Measurements from ENCODE around the gene DGKH. TPM values are rescaled to one million over a fixed set of nuclear protein-coding genes. Genes with fewer than 3 reads are reported as not detected.

The DGKH gene
- 10 to 100 TPM; 15.2 to 15.8 TPM for total RNA-seq

GRCh38 chr13:42048342-42048683 is at the start of gene DGKH:
DGKH (plus strand) TSS chr13:42048648; CDS start chr13:42048774, 126 bp downstream.
- DNase-seq: peak; percentile 19
- CTCF ChIA-PET: interaction anchor here (1.7 kb wide), 1 partner anchor 132 kb away, joined by 5 read pairs; no protein-coding TSS in a partner anchor
- Mint-ChIP-seq H3K27ac (peak within 1 kb of the TSS; percentile 87), H3K9me3 (no peaks in the 10 kb centered on the region), H3K36me3 (ENCODE audit: low read depth) (peaks cover 19% of the 10 kb centered on the region), H3K4me3 (peak within 1 kb of the TSS; percentile 76), H3K27me3 (peaks cover 1% of the 10 kb centered on the region), H3K4me1 (ENCODE audit: low read depth) (peaks cover 35% of the 10 kb centered on the region)
- intact Hi-C loops (cut with micrococcal nuclease): no loop called here
- POLR2A ChIA-PET: interaction anchor here (1.1 to 1.9 kb wide), 6 partner anchors 9 to 584 kb away, joined by 4 to 9 read pairs (median 5); partner anchors contain the start of gene VWA8
- peak; percentile 52 for ATAC-seq
- no peak for TF ChIP-seq CTCF (IDR thresholded peaks at IDR 0.05)

DNA sequence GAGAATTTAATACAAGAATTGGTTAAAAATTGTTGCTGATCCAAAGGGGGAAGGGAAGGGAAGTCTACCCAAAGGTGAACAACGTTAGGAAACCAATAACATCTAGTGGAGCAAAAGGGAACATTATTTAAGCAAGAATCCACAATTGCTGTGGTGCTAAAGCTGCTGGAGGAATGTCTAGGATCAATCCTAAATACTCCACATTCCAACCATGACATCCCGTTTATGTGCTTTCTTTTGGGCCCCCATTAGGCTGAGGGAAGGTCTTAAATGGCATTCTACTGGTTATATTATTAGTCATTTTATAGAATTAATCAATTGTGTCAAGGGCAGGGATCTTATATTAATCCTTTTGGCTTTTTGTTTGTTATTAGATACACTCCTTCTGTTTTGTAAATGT is 47.6 kb upstream of the DGKH start:
- H3K36me3 Mint-ChIP-seq (ENCODE audit: low read depth): no peaks in the 10 kb centered on the region
- no peak overlapping the region for H3K27ac Mint-ChIP-seq
- CTCF ChIA-PET: no interaction called here
- peaks cover 5% of the 10 kb centered on the region for H3K4me1 Mint-ChIP-seq (ENCODE audit: low read depth)
- H3K9me3 Mint-ChIP-seq: no peaks in the 10 kb centered on the region
- peaks cover 2% of the 10 kb centered on the region for H3K27me3 Mint-ChIP-seq
- no peak for ATAC-seq
- POLR2A ChIA-PET: interaction anchor here (0.6 kb wide), 1 partner anchor 343 kb away, joined by 3 read pairs; no protein-coding TSS in a partner anchor
- no peak overlapping the region for H3K4me3 Mint-ChIP-seq
- no peak for TF ChIP-seq CTCF (IDR thresholded peaks at IDR 0.05)
- DNase-seq: no peak
- intact Hi-C loops (cut with micrococcal nuclease): no loop called here

DNA sequence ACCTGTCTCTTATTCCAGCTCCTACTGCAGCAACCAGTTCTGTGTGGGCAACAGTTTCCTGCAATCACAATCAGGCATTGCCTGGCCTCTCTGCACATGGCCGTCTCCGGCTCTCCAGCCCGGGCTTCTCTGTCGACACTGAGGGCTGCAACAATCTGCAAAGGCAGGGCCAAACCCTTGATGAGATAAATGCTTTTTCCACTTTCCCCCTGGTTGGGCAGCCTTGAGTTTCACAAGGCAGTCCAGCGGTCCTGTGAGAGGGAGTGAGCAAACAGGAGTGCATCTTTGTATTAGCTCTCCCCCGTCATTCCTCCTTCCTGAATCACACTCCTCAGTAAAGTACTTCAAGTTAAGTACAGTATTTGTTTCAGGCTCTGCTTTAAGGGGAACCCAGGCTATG is 46.9 kb upstream of the DGKH start:
- ATAC-seq (no peak), DNase-seq (no peak)
- Mint-ChIP-seq H3K27ac (no peak overlapping the region), H3K27me3 (peaks cover 2% of the 10 kb centered on the region), H3K4me1 (ENCODE audit: low read depth) (no peaks in the 10 kb centered on the region), H3K4me3 (no peak overlapping the region), H3K9me3 (no peaks in the 10 kb centered on the region), H3K36me3 (ENCODE audit: low read depth) (no peaks in the 10 kb centered on the region)
- no peak for TF ChIP-seq CTCF (IDR thresholded peaks at IDR 0.05)
- intact Hi-C loops (cut with micrococcal nuclease): no loop called here
- ChIA-PET CTCF (no interaction called here), POLR2A (no interaction called here)

DNA sequence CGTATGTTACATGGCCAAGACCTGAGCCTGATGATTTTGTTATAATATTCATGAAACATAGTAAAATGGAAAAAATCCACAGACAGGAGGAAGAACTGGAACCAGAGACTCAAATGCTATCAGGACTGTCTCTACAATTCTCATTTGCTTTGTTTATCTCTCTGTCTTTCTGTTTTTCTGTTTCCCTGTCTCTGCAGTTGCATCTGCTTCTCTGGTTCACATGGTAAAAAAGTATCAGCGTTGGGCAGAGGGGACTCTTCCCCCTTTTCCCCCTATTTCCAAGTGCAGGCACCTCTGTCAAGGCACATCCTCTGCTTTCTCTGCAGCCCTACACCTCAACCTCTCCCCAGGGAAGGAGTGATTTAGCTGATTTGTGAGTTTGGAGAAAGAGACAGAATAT is 46.4 kb upstream of the DGKH start:
- Mint-ChIP-seq H3K36me3 (ENCODE audit: low read depth) (no peaks in the 10 kb centered on the region), H3K27ac (no peak overlapping the region), H3K4me3 (no peak overlapping the region), H3K4me1 (ENCODE audit: low read depth) (no peaks in the 10 kb centered on the region), H3K9me3 (no peaks in the 10 kb centered on the region), H3K27me3 (peaks cover 2% of the 10 kb centered on the region)
- intact Hi-C loops (cut with micrococcal nuclease): no loop called here
- DNase-seq (no peak), ATAC-seq (no peak)
- ChIA-PET POLR2A (no interaction called here), CTCF (no interaction called here)
- TF ChIP-seq CTCF (IDR thresholded peaks at IDR 0.05): no peak

DNA sequence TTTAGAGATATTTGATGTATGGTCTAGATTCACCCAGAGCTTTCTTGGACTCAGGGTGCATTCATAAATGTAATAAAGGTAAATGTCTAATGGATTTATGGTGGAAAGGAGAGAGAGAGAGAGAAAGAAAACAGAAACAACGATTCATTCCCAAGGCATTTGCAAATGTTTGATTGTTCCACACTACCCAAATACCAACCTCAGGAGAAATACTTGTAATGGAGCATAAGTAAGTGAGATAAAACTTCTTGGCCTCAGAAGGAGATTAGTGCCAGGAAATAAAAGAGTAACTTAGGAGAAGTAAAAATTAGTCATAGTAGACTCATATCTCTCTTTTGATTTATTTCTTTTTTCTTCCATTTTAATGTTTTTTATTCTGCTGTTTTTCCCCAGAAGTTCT is 40.6 kb upstream of the DGKH start:
- Mint-ChIP-seq H3K4me1 (ENCODE audit: low read depth) (no peaks in the 10 kb centered on the region), H3K27me3 (no peaks in the 10 kb centered on the region), H3K27ac (no peak overlapping the region), H3K36me3 (ENCODE audit: low read depth) (no peaks in the 10 kb centered on the region), H3K9me3 (no peaks in the 10 kb centered on the region), H3K4me3 (no peak overlapping the region)
- intact Hi-C loops (cut with micrococcal nuclease): no loop called here
- TF ChIP-seq CTCF (IDR thresholded peaks at IDR 0.05): no peak
- no peak for DNase-seq
- CTCF ChIA-PET: no interaction called here
- ATAC-seq: no peak
- POLR2A ChIA-PET: no interaction called here
